Activated naive CD4-positive, alpha-beta T cell treated with anti-CD3 and anti-CD28 coated beads for 36 hours (primary cell): ENCODE data around the gene FYTTD1. TPM values are rescaled to one million over a fixed set of nuclear protein-coding genes. Genes with fewer than 3 reads are reported as not detected.
"Not testable (repeated sequence)": the region's sequence is repeated elsewhere in the genome, so short reads cannot be mapped to it uniquely, and the experiment has no call there.

Experiments used
- CTCF ChIA-PET: fragments of 350-600 bp; sonication (Branson Sonifier 250); formaldehyde crosslinking; loops from one replicate; lab custom pipeline; 2021; ENCODE audit warnings: antibody characterized with exemption; lab: Charles Lee
- DNase-seq: peaks from one replicate; pipeline ENCODE4 v3.0.0-alpha.2; 2020
- H3K27ac Mint-ChIP-seq: one replicate; pipeline ENCODE4 v1.8.0; 2021; ENCODE audit warnings: mild to moderate bottlenecking, mixed read lengths
- H3K27me3 Mint-ChIP-seq: one replicate; pipeline ENCODE4 v1.8.0; 2021; ENCODE audit warnings: low read depth, mixed read lengths
- H3K36me3 Mint-ChIP-seq: one replicate; pipeline ENCODE4 v1.8.0; 2021; ENCODE audit warnings: low read depth, mixed read lengths
- H3K4me1 Mint-ChIP-seq: one replicate; pipeline ENCODE4 v1.8.0; 2021; ENCODE audit warnings: low read depth, mixed read lengths
- H3K4me3 Mint-ChIP-seq: one replicate; pipeline ENCODE4 v1.8.0; 2021; ENCODE audit warnings: mild to moderate bottlenecking, moderate library complexity, mixed read lengths
- H3K9me3 Mint-ChIP-seq: one replicate; pipeline ENCODE4 v1.8.0; 2021; ENCODE audit warnings: mixed read lengths
- intact Hi-C: fragments of 100-400 bp; cut with micrococcal nuclease; formaldehyde crosslinking; loops from one replicate; pipeline ENCODE4 v1.15.1; 2023
- total RNA-seq, 2 experiments: library from RNA; stranded (reverse); gene quantifications; one replicate each; pipeline ENCODE4 v1.2.3, GENCODE V29; 2021

The FYTTD1 gene, protein sequence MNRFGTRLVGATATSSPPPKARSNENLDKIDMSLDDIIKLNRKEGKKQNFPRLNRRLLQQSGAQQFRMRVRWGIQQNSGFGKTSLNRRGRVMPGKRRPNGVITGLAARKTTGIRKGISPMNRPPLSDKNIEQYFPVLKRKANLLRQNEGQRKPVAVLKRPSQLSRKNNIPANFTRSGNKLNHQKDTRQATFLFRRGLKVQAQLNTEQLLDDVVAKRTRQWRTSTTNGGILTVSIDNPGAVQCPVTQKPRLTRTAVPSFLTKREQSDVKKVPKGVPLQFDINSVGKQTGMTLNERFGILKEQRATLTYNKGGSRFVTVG
- total RNA-seq: 10 to 100 TPM; 25.1 to 27.6 TPM

DNA sequence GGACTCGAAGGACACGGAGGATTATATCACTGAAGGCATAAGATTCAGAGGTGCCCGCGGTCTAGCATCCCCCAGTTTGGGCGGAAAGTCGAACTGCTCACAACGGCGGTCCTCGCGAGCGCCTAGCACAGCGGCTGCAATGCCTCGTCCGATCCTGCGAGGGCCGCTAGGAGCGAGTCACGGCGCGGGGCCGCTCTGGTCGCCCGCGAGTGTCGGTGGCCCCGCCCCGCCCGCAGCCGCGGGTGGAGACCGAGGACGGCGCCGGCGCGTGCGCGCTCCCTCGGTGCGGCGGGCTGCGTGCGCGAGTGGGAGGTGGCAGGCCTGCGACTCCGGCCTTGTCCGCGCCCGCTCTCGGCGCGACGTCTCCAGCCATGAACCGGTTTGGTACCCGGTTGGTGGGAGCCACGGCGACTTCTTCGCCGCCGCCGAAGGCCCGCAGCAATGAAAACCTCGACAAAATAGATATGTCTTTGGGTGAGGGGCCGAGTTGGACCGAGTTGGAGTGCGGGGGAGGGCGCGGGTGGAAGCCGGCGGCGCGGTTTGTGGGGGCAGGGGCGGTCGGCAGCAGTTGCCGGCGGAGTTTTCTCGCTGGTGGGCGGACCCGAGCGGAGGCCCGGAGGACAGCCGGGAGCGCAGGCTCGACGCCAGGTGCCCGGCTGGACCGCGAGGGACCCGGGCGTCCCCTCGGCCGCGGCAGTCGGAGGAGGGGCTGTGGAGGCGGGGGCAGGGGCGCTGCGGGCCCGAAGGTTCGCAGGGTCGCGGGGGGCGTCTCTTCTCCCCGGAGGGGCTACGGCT lies at the start of gene FYTTD1:
Gene FYTTD1, plus strand, starts transcription at position 283 of the 795 bp plus-strand sequence. Its CDS starts 89 bp downstream, at position 372.
- peak; percentile 81 for DNase-seq
- peak within 1 kb of the TSS; percentile 83 for H3K27ac Mint-ChIP-seq
- CTCF ChIA-PET: interaction anchor here (0.8 to 1.4 kb wide), 5 partner anchors 34 to 55 kb away, joined by 3 to 6 read pairs (median 3); partner anchors contain the start of gene LRCH3
- H3K27me3 Mint-ChIP-seq: no peaks in the 10 kb centered on the region
- H3K36me3 Mint-ChIP-seq: no peaks in the 10 kb centered on the region
- intact Hi-C loops: loop anchor here (1.0 kb wide), 3 partner anchors 12 to 53 kb away; no protein-coding TSS in a partner anchor
- no peaks in the 10 kb centered on the region for H3K9me3 Mint-ChIP-seq
- peak within 1 kb of the TSS; percentile 93 for H3K4me3 Mint-ChIP-seq
- peaks cover 30% of the 10 kb centered on the region for H3K4me1 Mint-ChIP-seq

DNA sequence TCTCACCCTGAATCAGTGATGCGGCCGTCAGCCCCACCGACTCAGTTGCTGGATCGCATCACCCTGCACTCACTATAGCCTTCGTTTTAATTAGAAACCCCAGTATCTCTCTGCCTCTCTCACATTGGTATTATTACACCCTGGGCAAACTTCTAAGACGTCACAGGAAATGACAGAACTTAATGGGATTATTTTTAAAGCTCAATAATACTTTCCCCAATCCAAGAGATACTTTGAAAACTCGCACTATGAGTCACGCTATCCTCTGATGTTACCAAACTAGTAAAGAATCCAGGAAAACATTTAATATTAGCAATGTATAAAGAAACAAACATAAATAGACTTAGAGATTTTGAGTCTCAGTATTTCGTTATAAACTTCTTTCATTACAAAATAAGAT lies 49.6 kb upstream of the FYTTD1 start:
- no peak for DNase-seq
- Mint-ChIP-seq H3K9me3 (no peaks in the 10 kb centered on the region), H3K4me1 (peaks cover 5% of the 10 kb centered on the region), H3K27me3 (no peaks in the 10 kb centered on the region), H3K4me3 (no peak overlapping the region), H3K27ac (no peak overlapping the region), H3K36me3 (peaks cover 46% of the 10 kb centered on the region)
- CTCF ChIA-PET: interaction anchor here (0.7 kb wide), 2 partner anchors 11 to 78 kb away, joined by 3 to 4 read pairs; no protein-coding TSS in a partner anchor
- intact Hi-C loops: no loop called here

DNA sequence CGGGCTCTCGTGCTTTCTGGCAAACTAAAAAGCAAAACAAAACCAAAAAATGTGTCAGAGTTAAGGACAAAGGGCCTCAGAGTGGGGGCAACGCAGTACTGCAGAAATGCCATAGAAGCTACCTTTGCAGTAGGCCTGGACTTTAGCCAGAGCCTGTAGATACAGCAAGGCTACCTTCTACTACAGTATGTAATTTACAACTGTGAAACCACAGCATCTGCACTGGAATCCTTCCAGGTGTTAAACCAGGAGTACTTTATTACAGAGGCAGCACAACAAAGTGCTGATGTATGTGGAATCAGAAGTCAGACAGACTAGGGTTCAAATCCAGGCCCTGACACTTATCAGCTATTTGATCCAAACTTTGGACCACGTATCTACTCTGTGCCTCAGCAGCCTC lies 47.8 kb upstream of the FYTTD1 start:
- H3K27ac Mint-ChIP-seq: no peak overlapping the region

DNA sequence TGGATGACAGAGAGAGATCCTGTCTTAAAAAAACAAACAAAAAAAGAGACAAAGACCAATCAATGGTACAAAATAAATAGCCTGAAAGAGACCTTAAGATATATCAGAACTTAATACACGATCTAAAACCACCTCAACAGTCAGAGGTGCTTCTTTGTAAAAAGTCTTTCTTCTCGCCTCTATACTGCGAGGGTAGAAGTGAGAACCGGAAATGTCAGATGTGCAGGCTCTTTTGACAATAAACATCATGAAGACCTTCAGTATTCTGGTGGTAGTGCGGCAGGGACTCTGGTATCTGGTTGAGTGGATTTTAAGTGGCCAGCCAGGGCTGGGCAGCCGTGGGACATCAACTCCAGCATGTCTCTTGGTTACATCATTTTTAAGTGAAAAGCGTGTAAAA lies 43.0 kb upstream of the FYTTD1 start:
- no peaks in the 10 kb centered on the region for H3K9me3 Mint-ChIP-seq
- no peaks in the 10 kb centered on the region for H3K27me3 Mint-ChIP-seq
- DNase-seq: no peak
- CTCF ChIA-PET: no interaction called here
- H3K4me3 Mint-ChIP-seq: no peak overlapping the region
- H3K36me3 Mint-ChIP-seq: peaks cover 23% of the 10 kb centered on the region
- H3K27ac Mint-ChIP-seq: no peak overlapping the region
- intact Hi-C loops: no loop called here
- H3K4me1 Mint-ChIP-seq: peaks cover 7% of the 10 kb centered on the region

More for the DNA sequence above, 47.8 kb upstream of the FYTTD1 start:
- Mint-ChIP-seq H3K27me3 (no peaks in the 10 kb centered on the region), H3K4me3 (no peak overlapping the region), H3K36me3 (peaks cover 51% of the 10 kb centered on the region), H3K9me3 (no peaks in the 10 kb centered on the region), H3K4me1 (peaks cover 5% of the 10 kb centered on the region)
- CTCF ChIA-PET: interaction anchor here (0.6 kb wide), 1 partner anchor 101 kb away, joined by 3 read pairs; no protein-coding TSS in a partner anchor
- no peak for DNase-seq
- intact Hi-C loops: no loop called here

DNA sequence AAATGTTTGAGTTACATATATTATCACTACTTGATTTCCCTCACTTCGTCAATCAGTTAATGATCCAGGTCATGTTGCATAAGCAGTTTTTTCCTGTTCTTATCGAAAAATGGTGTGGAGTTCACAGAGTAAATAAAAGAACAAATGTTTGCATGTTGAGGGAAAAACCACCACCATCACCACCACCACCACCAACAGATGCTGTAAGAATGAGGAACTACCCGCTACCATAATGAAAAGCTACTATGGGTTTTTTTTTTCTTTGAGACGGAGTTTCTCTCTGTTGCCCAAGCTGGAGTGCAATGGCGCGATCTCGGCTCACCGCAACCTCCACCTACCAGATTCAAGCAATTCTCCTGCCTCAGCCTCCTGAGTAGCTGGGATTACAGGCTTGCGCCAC lies 40.5 kb upstream of the FYTTD1 start:
- Mint-ChIP-seq H3K9me3 (no peaks in the 10 kb centered on the region), H3K27ac (no peak overlapping the region), H3K36me3 (peaks cover 17% of the 10 kb centered on the region), H3K4me1 (peaks cover 26% of the 10 kb centered on the region), H3K27me3 (no peaks in the 10 kb centered on the region), H3K4me3 (no peak overlapping the region)
- CTCF ChIA-PET: interaction anchor here (0.7 kb wide), 1 partner anchor 16 kb away, joined by 3 read pairs; no protein-coding TSS in a partner anchor
- intact Hi-C loops: no loop called here
- no peak for DNase-seq

DNA sequence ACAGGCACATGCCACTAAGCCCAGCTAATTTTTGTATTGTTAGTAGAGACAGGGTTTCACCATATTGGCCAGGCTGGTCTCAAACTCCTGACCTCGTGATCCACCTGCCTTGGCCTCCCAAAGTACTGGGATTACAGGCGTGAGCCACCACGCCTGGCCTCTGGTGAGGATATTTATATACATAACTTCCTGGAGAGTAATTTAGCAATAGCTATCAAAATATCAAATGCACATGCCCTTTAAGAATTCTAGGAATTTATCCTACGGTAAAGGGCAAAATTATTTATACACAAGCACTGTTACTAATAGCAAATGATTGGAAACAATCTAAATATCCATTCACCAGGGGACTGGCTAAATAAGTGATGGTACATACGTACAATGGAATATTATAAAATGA lies 38.7 kb upstream of the FYTTD1 start:
- not testable (repeated sequence) for H3K27ac Mint-ChIP-seq, H3K9me3 Mint-ChIP-seq, H3K27me3 Mint-ChIP-seq, H3K4me3 Mint-ChIP-seq, DNase-seq
- peaks cover 13% of the 10 kb centered on the region for H3K36me3 Mint-ChIP-seq
- intact Hi-C loops: loop anchor here (5.0 to 10.0 kb wide), 3 partner anchors 251 to 414 kb away; partner anchors contain the start of genes DLG1 and LMLN
- H3K4me1 Mint-ChIP-seq: peaks cover 35% of the 10 kb centered on the region
- CTCF ChIA-PET: interaction anchor here (0.6 kb wide), 1 partner anchor 11 kb away, joined by 3 read pairs; no protein-coding TSS in a partner anchor

DNA sequence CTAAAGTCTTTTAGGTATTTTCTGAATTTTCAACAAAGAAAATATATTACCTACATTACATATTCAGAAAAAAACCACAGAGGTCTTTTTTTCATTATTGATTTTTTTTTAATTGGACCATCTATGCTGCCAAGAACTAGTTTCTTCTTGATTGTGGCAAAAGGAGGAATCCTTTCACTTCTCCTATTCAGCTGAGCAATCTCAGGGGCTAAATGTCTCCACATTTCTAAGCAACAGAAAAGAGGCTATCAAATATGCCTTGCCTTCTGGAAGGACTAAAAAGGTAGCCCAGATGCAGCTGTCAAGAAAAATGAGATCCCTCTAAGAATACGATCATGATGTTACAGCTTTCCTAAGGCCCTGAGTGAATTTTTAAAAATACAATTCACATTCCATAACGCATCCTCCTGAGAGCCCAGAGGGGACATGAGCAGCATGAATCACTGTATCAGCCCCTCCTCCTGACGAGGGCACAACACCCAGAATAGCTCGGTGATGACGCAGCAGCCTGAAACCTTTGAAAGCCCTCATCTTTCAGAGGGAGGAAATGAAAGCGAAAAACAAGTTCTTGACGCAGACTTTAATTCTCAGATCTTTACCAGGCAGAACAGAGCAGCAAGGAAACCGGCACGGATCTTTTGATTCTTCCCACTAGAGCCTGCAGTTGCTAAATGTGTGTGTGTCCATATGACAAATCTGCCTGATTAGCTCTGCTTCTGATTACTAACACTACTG lies 37.5 kb upstream of the FYTTD1 start:
- DNase-seq: peak; percentile 96
- Mint-ChIP-seq H3K27me3 (no peaks in the 10 kb centered on the region), H3K4me3 (peak overlapping the region; percentile 40), H3K27ac (peak overlapping the region; percentile 85), H3K9me3 (no peaks in the 10 kb centered on the region), H3K4me1 (peaks cover 35% of the 10 kb centered on the region), H3K36me3 (peaks cover 15% of the 10 kb centered on the region)
- CTCF ChIA-PET: interaction anchor here (1.1 to 1.8 kb wide), 4 partner anchors 23 to 158 kb away, joined by 3 to 6 read pairs (median 4); no protein-coding TSS in a partner anchor
- intact Hi-C loops: loop anchor here (1.0 to 10.0 kb wide), 9 partner anchors 8 to 415 kb away; partner anchors contain the start of genes DLG1, FYTTD1, LMLN and RUBCN

DNA sequence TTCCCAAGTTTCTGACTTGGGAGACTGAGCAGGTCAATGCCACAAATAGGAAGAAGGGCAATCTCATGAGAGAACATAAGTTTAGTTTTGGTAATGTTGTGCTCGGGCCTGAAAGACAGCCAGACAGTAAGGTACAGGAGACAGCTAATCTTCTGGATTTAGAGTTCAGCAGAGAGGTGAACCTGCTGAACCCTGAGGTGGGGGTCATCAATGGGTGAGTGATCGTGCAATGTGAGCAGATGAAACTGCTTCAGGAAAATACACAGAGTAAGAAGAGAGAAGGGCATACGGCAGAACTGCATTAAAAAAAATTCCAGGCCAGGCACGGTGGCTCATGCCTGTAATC lies 36.2 kb upstream of the FYTTD1 start:
- intact Hi-C loops: loop anchor here (5.0 to 10.0 kb wide), 3 partner anchors 249 to 416 kb away; partner anchors contain the start of genes DLG1 and LMLN
- no peak for DNase-seq
- Mint-ChIP-seq H3K36me3 (peaks cover 25% of the 10 kb centered on the region), H3K27me3 (no peaks in the 10 kb centered on the region), H3K27ac (peak overlapping the region; percentile 58), H3K9me3 (no peaks in the 10 kb centered on the region), H3K4me1 (peaks cover 35% of the 10 kb centered on the region), H3K4me3 (no peak overlapping the region)
- CTCF ChIA-PET: interaction anchor here (0.5 to 1.8 kb wide), 3 partner anchors 22 to 78 kb away, joined by 3 to 4 read pairs (median 3); partner anchors contain the start of gene LRCH3

DNA sequence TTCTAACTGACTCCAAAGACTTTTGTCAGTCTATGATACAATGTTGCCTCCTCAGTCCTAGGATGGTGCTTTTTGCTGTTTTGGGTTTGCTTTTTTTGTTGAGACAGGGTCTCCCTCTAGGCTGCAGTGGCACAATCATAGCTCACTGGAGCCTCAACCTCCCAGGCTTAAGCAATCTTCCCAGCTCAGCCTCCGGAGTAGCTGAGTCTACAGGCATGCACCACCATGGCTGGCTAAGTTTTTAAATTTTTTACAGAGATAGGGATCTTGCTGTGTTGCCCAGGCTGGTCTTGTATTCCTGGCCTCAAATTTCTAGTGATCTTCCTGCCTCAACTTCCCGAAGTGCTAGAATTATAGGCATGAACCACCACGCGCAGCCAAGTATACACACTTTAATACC lies 35.4 kb upstream of the FYTTD1 start:
- no peak for DNase-seq
- CTCF ChIA-PET: interaction anchor here (1.2 kb wide), 1 partner anchor 16 kb away, joined by 3 read pairs; no protein-coding TSS in a partner anchor
- no peak overlapping the region for H3K27ac Mint-ChIP-seq
- peaks cover 32% of the 10 kb centered on the region for H3K4me1 Mint-ChIP-seq
- no peaks in the 10 kb centered on the region for H3K9me3 Mint-ChIP-seq
- H3K36me3 Mint-ChIP-seq: peaks cover 25% of the 10 kb centered on the region
- H3K4me3 Mint-ChIP-seq: no peak overlapping the region
- H3K27me3 Mint-ChIP-seq: no peaks in the 10 kb centered on the region
- intact Hi-C loops: loop anchor here (5.0 to 10.0 kb wide), 3 partner anchors 248 to 417 kb away; partner anchors contain the start of genes DLG1 and LMLN

DNA sequence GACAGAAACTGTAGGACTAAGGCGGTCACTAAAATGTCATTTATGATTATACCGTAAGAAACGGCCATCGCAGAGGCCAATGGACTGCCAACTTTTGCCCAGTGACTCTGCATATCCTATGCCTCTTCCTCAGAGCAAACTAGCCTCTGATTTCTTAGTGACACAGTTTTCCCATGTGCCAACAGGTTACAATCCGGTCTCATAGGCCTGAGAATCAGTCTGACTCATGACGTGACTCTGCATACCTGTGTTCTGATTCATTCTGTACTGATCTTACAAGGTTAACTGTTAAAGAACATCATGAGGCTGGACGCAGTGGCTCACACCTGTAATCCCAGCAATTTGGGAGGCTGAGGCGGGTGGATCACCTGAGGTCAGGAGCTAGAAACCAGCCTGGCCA lies 30.8 kb upstream of the FYTTD1 start:
- DNase-seq: no peak
- H3K4me1 Mint-ChIP-seq: peaks cover 12% of the 10 kb centered on the region
- intact Hi-C loops: loop anchor here (10.0 kb wide), 1 partner anchor 356 kb away; no protein-coding TSS in a partner anchor
- H3K36me3 Mint-ChIP-seq: peaks cover 38% of the 10 kb centered on the region
- CTCF ChIA-PET: no interaction called here
- H3K27me3 Mint-ChIP-seq: no peaks in the 10 kb centered on the region
- no peak overlapping the region for H3K4me3 Mint-ChIP-seq
- no peak overlapping the region for H3K27ac Mint-ChIP-seq
- peaks cover 5% of the 10 kb centered on the region for H3K9me3 Mint-ChIP-seq

DNA sequence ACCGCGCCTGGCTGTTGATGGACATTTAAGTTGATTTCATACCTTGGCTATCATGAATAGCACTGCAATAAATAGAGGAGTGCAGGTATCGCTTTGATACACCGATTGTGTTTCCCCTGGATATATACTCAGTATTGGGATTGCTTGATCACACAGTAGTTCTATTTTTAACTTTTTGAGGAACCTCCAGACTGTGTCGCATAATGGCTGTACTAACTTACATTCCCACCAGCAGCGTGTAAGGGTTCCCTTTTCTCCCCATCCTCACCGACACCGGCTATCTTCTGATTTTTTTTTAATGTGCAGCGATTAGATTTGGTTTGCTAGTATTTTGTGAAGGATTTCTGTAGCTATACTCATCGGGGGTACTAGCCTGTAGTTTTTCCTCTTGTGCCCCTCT lies 29.0 kb upstream of the FYTTD1 start:
- Mint-ChIP-seq H3K27ac (no peak overlapping the region), H3K36me3 (peaks cover 35% of the 10 kb centered on the region), H3K27me3 (no peaks in the 10 kb centered on the region), H3K4me3 (no peak overlapping the region), H3K4me1 (peaks cover 3% of the 10 kb centered on the region), H3K9me3 (peaks cover 5% of the 10 kb centered on the region)
- intact Hi-C loops: loop anchor here (1.0 kb wide), 1 partner anchor 8 kb away; no protein-coding TSS in a partner anchor
- CTCF ChIA-PET: interaction anchor here (0.8 kb wide), 1 partner anchor 16 kb away, joined by 3 read pairs; no protein-coding TSS in a partner anchor
- DNase-seq: no peak
